ENCODE measurements around the gene PLXND1. TPM values are rescaled to one million over a fixed set of nuclear protein-coding genes. Genes with fewer than 3 reads are reported as not detected.

PLXND1 gene
- total RNA-seq, 1 donor from 2014 or later = 29.6 TPM

- peak; percentile 71 for DNase-seq (ENCODE audit: low read depth)
These were observed 3.5 kb downstream of the PLXND1 start for GRCh38 chr3:129602730-129603560.

GRCh38 chr3:129602309-129602708 is 4.2 kb downstream of the PLXND1 start:
- no peak for DNase-seq (ENCODE audit: low read depth)

- DNase-seq (ENCODE audit: low read depth) = no peak
These were observed 4.8 kb downstream of the PLXND1 start for GRCh38 chr3:129601713-129602112.

GRCh38 chr3:129600348-129600747 is 6.1 kb downstream of the PLXND1 start:
- DNase-seq (ENCODE audit: low read depth) = no peak

- peak; percentile 45 for DNase-seq (ENCODE audit: low read depth)
These were observed 6.9 kb downstream of the PLXND1 start for GRCh38 chr3:129599607-129600006.

- no peak for DNase-seq (ENCODE audit: low read depth)
These were observed 7.4 kb downstream of the PLXND1 start for GRCh38 chr3:129599073-129599472.

- no peak for DNase-seq (ENCODE audit: low read depth)
These were observed 8.0 kb downstream of the PLXND1 start for GRCh38 chr3:129598484-129598883.

GRCh38 chr3:129598000-129598381 is 8.5 kb downstream of the PLXND1 start:
- DNase-seq (ENCODE audit: low read depth) = no peak

GRCh38 chr3:129597087-129597999 is 9.1 kb downstream of the PLXND1 start:
- DNase-seq (ENCODE audit: low read depth) = no peak

GRCh38 chr3:129596194-129597086 is 10.0 kb downstream of the PLXND1 start:
- DNase-seq (ENCODE audit: low read depth) = no peak

- DNase-seq (ENCODE audit: low read depth) = no peak
These were observed 10.8 kb downstream of the PLXND1 start for GRCh38 chr3:129595544-129596193.

GRCh38 chr3:129594907-129595390 is 11.5 kb downstream of the PLXND1 start:
- no peak for DNase-seq (ENCODE audit: low read depth)

- DNase-seq (ENCODE audit: low read depth) = no peak
These were observed 12.1 kb downstream of the PLXND1 start for GRCh38 chr3:129594409-129594808.

- no peak for DNase-seq (ENCODE audit: low read depth)
These were observed 12.7 kb downstream of the PLXND1 start for GRCh38 chr3:129593595-129594339.

GRCh38 chr3:129593230-129593594 is 13.3 kb downstream of the PLXND1 start:
- no peak for DNase-seq (ENCODE audit: low read depth)

GRCh38 chr3:129592381-129593131 is 13.9 kb downstream of the PLXND1 start:
- DNase-seq (ENCODE audit: low read depth) = no peak

- DNase-seq (ENCODE audit: low read depth) = no peak
These were observed 14.5 kb downstream of the PLXND1 start for GRCh38 chr3:129591932-129592331.

- DNase-seq (ENCODE audit: low read depth) = no peak
These were observed 16.3 kb downstream of the PLXND1 start for GRCh38 chr3:129590215-129590614.

GRCh38 chr3:129587566-129588210 is 18.8 kb downstream of the PLXND1 start:
- DNase-seq (ENCODE audit: low read depth) = no peak
